LoVo (cell line): ENCODE data around the gene CBLL1.

Experiments
- DNase-seq: peaks from one replicate; pipeline ENCODE4 v3.0.0-alpha.2; 2016; ENCODE audit warnings: low spot score

The CBLL1 gene

GRCh38 chr7:107743567-107744344 lies at the start of gene CBLL1:
Gene CBLL1 (plus strand): TSS chr7:107744142. CDS start chr7:107744164, 22 bp downstream.
- peak; percentile 99 for DNase-seq

GRCh38 chr7:107694386-107694785 lies 49.6 kb upstream of the CBLL1 start:
- no peak for DNase-seq

DNA sequence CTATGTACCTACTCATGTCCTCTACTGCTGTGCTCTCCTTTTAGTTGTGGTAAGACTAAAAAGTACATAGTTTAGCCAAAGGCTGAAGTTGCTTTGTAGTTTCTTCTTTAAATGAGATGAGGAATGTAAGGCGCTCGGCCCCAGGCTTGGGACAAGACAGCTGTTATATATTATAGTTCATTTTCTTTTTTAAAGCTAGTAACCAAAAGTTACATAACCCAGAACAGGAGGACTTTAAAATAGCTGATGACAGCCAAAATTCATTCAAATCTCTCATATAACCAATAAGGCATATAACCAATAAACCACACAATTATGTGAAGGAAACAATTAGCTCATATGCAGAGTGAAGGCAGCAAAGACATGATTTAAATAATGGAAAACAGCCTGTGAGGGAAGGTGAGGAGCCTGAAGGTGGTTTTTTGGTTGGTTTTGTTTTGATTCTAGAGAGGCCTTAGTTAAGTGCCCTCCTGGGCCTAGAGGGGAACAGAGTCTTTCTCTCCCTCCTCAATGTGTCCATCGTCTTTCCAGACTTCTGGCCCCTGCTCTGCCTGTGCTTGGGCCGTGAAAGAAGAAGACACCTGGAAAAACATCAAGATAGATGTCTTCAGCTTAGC lies 47.5 kb upstream of the CBLL1 start:
- DNase-seq = no peak

- no peak for DNase-seq
These were observed 46.5 kb upstream of the CBLL1 start for GRCh38 chr7:107697321-107698049.

DNA sequence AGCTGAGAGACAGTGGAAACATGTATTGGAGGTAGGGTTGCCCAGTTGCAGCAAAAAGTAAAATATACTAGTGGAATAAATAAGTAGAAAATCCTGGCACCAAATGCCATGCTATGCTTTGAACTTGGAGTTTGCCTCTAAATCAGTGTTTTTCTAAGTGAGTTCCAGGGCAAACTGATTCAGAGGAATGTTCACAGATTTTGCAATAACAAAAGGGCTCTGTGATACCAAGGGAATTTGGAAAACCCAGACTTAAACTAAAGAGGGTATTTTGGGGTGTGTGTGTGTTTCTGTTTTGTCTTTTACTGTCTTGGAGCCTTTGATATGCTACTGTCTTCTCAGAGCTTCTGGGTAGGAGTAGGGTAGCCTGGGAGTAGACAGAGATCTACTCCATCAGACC lies 43.4 kb upstream of the CBLL1 start:
- no peak for DNase-seq

- DNase-seq = no peak
These were observed 42.8 kb upstream of the CBLL1 start for GRCh38 chr7:107701191-107701590.

- no peak for DNase-seq
These were observed 40.7 kb upstream of the CBLL1 start for GRCh38 chr7:107703219-107703618.

- no peak for DNase-seq
These were observed 40.1 kb upstream of the CBLL1 start for GRCh38 chr7:107703872-107704271.

DNA sequence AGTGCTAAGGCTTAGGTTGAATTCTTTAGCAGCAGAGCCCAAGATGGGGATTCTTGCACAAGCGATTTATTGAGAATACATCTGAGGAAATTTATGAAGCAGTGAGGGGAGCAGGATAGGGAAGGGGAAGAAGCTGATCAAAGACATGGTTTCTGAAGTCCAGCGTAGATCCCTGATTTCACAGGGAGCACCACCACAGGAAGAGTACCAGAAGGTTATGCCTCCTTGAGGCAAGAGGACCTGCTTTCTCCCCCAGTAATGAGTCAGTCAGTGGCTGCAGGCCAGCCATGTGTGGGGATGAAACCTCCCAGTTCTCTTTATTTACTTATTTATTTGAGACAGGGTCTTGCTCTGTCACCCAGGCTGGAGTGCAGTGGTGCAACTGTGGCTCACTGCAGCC lies 35.0 kb upstream of the CBLL1 start:
- DNase-seq = no peak

GRCh38 chr7:107711301-107711700 lies 32.6 kb upstream of the CBLL1 start:
- DNase-seq = no peak

DNA sequence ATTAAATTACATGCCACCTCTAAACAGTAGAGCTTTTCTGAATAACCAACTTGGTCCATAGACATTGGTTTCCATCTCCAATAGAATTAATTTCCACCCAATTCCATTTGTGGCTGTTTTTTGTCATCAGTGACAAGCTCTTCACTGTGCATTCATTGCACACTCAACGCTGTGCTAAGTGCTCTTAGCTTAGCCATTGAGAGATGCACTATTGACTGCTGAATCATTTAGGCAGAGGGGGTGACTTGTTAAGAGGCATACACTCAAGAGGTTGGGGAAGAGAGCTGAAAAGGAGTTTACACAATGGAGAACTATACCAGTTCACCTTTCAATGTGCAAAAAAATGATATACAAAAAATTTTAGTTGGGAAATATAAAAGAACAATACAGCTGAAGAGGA lies 31.9 kb upstream of the CBLL1 start:
- no peak for DNase-seq

DNA sequence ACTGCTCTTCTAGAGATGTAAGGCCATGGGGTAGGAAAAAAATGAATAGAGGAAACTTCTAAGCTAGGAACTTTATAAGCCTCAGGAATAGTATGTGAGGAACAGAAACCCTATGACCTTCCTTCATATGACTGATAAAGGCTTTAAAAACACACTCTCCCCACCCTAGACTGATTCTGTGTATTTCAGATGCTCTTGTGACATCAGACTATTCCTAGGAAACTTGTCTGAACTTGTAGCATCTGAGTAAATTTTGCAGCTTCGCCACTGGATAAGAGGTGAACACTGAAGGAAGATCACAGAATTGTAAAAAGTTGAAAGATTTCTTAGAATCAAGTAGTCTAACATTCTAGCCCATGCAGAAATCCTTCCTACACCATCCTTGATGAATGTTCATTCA lies 31.0 kb upstream of the CBLL1 start:
- no peak for DNase-seq

DNA sequence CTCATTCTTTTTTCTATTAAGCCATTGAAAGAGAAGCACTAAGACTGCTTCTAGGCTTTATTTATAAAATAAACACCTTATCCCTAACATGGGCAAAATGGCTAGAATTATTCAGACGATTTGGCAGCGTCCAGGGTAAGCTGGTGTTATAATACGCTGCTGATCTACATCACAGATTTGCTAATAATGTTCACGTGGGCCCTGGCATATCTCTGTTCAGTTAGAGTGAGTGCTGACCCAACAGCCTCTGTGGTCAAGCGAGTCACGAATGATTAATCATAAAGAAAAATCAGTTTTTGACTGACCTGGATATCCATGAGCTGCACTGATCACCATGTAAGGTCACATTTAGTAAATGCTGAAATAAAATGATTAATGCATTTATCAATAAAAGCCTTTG lies 28.4 kb upstream of the CBLL1 start:
- DNase-seq = no peak

- no peak for DNase-seq
These were observed 25.3 kb upstream of the CBLL1 start for GRCh38 chr7:107718456-107719193.

- DNase-seq = no peak
These were observed 22.7 kb upstream of the CBLL1 start for GRCh38 chr7:107721286-107721685.

- no peak for DNase-seq
These were observed 20.7 kb upstream of the CBLL1 start for GRCh38 chr7:107723255-107723654.

- DNase-seq = peak; percentile 62
These were observed 18.7 kb upstream of the CBLL1 start for GRCh38 chr7:107725138-107725740.

- no peak for DNase-seq
These were observed 17.4 kb upstream of the CBLL1 start for GRCh38 chr7:107726356-107727130.

GRCh38 chr7:107728276-107728675 lies 15.7 kb upstream of the CBLL1 start:
- no peak for DNase-seq

DNA sequence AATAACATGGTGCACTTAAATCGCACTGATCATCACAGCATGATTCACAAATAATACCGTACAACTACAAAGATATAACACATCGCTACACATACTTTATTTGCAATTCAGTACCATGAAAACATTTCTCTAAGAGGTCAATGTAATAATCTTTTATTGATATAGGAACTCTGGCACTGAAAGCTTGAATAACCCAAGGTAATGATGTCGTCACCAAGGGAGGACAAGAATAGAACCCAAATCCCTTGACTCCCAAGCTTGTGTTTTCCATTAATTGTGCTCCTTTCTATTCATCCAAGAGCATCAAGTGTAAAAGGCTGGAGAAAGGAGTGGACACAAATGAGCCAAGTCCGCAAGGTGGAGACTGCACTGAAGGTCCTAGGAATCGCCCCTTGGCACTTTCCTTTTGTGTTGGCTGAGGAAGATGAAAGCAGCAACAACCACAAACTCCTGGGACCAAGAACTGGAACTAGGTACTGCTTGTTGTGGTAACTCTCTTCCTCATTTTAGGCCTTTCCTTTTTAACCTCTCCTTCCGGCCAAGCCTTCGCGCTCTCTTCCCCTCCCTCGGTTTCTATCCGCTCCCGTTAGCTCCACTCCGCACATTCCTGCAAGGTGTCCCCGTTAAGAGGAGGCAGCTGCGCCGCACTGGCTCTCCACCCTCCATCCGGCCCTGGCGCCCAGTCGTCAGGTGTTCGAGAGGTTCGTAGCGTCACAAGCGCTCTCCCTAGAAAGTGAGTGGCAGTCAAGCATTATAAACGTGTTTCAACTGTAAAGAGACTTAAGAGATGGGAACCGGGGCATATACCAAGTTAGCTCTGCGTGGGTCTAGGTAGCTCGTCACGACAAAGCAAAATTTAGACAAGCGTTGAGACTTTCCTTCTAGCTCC lies 1.0 kb upstream of the CBLL1 start:
- DNase-seq = no peak
